ENCODE data around the gene ZEB2.

The ZEB2 gene

DNA sequence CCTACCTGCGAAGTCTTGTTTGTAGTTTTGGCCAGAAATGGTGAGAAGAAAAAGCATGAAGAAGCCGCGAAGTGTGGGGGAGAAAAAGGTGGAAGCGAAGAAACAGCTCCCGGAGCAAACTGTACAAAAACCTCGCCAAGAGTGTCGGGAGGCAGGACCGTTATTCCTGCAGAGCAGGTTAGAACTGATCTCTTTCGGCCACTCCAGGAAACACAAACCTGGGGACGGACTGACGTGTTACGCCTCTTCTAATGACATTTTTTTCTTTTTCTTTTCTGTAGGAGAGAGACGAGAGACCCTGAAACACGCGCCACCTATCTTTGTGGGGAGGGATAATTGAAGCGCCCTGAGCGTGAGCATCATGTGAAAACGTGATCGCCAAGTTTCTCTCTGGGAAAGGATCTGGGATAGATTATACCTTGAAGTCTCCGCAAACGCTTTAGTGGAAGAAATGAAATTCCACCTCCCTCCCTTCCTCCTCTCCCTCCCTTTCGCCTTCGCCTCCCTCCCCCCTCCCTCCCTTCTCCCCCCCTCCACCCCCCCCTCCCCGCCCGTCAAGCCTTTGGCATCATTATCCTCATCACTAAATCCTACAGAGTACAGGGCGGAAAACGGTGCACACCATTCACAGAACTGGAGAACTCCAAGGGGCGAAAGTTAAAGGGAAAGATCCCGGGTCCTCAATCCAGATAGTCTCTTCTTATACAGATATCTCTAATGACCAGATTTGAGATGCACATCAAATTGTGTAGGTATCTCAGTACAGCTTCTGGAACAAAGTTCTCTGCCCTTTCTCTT lies at the start of gene ZEB2:
TSS of gene ZEB2 (minus strand) at position 186 of the 798 bp plus-strand sequence. CDS start 2,769 bp downstream, outside the sequence.
- DNase-seq: peak; percentile 84

DNA sequence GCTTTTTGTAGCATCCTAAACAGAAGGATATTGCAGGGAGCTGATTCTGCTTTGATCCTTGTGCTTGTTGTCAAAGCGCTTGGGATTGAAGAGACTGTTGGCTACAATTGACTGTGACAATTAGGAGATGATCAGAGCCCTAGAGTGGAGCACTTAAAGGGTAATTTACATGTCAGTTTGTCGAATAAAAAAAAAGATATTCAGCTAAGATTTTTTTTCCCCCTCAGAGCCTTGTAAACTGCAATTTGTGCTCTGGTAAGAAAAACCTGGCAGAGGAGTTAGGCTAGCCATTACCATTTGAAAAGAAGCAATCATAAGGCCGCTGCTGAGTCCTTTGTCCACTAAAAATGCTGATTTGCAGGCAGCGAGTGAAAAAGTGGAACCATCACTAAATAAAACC lies 47.8 kb upstream of the ZEB2 start:
- no peak for DNase-seq

DNA sequence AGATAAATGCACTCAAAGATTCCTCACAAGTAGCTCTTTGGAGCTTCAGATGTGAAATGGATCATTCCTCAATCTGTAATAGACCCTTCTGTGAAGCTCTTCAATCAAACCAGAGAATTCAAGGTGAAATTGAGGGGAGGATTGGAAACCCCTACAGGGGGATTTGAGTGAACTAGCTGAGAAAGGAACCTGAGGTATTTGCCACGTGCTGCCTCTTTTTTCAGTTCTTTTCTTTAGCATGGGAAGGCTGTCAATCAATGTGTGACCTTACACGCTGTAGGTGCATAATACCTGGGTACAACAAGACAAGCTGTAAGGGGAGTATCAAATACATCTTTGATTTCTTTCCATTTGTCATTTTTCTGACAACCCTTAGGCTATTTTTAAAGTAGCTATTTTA lies 46.5 kb upstream of the ZEB2 start:
- DNase-seq: no peak

DNA sequence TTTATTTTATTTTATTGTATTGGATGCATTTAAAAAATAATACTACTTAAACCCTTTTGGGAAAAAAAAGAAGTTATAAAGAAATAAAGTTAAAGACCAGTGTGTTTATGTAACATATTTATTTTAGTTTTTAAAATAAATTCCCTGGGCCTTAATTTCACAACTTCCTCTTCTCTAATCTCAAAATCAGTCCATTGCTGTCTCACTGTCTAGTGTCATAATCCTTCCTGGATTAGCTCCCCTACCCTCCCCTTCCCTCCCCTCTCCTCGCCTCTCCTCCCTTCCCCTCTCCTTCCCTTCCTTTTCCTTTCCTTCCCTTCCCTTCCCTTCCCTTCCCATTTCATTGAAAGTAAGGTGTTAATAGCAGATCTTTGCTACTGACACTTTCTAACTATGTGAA lies 40.3 kb upstream of the ZEB2 start:
- DNase-seq: peak; percentile 47

DNA sequence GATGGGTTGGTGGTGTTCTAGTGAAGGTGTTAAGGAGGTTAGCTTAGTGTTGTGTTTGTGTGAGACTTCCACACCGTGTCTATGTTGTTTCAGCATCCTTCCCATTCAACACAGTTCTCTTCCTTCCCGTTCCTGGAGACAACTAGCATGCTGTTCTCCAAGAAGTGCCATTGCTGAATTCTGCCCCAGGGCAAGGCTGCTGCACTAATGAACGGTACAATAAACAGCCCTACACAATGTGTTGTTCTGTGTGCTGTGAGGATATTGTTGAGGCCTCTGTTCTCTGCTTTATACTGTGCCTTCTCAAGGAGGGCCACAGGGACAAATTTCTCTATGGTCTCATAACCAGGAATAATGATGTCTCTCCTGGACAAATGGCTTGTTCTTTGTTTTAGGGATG lies 39.8 kb upstream of the ZEB2 start:
- no peak for DNase-seq

DNA sequence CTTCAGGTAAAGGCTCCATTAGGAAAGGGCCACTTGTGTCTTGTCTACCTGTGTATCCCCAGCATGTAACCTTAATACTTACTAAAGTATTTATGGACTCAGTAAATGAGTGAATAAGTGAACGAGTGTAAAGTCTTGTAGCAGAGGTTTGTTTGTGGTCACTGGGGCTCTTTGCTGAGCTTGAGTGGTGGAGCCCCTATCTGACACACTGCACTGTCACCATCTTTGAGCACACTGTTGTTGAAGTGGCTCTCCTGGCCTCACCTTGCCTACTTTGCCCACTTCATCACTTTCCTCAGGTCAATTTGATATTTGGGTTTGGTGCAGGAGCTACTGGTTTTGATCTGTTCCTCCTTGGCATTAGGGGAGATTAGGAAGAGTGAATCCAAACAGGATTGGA lies 39.3 kb upstream of the ZEB2 start:
- no peak for DNase-seq

DNA sequence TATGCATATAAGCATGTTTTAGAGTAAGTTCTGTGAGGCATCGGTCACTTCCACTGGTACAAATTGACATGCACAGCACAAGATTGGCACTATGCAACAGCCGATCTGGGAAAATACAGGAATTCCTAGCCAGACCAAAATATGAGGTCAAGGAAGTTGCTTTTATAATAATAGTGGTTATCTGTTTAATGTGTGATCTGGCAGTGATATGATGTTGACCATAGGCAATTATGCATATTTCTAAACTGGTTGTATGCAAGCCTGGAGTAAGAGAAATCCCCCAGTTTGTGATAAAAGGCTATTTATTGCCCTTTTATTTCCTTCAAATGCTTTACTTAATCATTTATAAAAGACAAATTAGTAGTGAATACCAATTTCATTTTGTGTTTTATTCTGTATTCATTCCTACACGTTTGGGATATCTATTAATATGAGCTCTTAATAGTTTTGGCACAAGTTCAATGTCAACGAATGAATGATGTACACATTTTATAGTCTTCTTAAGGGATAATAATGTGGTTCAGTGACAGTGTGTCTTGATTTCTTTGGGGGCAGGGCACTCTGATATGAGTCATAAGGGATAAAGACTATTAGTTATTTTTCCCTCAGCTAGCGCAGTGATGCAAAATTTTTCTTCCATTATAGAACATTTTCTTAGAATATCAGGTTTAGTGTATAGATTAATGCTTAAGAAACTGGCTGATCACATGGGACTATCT lies 34.7 kb upstream of the ZEB2 start:
- DNase-seq: no peak

DNA sequence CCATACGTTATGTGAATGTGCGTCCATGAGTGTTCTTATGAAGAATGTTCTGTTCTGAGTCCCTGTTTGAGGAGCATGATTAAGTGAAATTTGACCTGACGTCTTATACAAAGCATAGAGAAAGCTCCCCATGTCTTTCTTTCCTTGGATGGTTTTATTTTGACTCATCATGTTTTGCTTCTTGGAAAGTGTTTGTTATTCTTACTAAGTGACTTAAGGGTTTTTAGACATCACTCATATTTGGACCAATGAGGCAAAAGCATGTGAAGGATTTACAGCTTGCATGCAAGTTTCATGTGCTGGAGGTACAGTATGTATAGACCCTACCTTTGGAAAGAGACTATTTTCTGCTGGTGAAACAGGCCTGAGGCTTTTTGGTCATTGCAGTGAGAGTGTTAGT lies 33.5 kb upstream of the ZEB2 start:
- DNase-seq: no peak

DNA sequence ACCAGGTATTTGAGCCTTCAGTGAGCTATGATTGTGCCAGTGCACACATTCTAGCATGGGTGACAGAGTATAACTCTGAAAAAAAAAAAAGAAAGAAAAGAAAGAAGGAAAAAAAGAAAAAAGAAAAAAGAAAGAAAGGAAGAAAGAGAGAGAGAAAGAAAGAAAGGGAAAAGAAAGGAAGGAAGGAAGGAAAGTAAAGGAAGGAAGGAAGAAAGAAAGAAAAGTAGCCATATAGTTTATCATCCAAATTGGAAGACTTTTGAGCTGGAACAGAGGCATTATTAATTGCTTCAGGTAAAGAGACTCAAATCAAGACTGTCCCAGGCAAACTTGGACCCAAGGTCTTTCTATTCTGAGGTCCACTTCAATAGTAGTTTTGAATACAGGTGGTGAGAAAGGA lies 32.9 kb upstream of the ZEB2 start:
- DNase-seq: no peak

DNA sequence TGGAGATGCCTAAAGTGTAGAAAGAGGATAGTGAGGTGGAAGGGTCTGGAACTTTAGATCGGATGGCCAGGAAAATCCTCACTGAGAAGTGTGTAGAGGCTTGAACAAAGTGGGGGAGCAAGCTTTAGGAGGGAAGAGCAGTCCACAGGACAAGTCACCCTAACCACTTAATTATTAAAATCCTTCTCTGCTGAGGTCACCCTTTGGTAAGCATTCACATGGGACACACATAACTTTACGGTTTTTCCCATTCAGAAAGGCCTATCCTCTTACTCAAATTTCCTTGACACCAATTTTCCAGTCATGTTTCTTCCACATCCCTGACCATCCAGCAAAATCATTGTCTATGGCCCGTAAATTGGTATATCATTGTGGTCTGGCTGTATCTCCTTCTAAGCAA lies 31.0 kb upstream of the ZEB2 start:
- DNase-seq: no peak

DNA sequence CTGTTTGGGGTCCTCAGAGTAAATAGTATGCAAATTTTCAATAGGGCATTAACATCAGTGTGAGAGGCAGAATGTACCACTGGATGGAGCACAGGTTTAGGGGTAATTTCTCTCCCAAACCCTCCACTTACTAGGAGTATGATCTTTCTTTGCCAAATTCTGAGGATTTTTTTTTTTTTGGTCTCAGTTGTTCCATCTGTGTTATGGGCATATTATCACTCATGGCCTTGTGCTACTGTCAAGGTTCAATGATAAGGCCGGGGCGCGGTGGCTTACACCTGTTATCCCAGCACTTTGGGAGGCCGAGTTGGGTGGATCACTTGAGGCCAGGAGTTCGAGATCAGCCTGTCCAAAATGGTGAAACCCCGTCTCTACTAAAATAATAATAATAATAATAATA lies 30.2 kb upstream of the ZEB2 start:
- DNase-seq: no peak

DNA sequence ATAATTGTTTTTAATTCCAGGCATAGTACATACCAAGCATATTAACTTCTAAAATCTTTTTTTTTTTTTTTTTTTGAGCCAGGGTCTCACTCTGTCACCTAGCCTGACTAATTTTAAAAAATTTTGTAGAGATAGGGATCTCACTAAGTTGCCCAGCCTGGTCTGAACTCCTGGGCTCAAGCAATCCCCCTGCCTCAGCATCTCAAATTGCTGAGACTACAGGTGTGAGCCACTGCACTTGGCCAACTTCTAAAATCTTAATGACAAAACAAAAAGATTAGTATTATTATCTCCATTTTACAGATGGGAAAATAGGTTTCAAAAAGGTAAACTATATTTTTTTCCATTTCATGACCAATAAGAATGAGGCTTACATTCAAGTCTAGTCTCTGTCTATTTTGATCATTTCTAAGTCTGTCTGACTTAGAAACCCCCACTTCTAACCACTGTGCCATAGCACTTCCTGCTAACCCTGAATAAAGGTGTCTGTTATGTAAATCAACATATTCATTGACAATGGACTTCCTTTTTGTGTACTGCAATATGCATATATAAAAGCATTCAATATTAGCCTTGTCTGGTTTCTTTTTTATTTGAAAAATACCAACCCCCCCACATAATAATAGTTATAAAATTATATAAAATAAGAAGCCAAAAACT lies 28.7 kb upstream of the ZEB2 start:
- no peak for DNase-seq

DNA sequence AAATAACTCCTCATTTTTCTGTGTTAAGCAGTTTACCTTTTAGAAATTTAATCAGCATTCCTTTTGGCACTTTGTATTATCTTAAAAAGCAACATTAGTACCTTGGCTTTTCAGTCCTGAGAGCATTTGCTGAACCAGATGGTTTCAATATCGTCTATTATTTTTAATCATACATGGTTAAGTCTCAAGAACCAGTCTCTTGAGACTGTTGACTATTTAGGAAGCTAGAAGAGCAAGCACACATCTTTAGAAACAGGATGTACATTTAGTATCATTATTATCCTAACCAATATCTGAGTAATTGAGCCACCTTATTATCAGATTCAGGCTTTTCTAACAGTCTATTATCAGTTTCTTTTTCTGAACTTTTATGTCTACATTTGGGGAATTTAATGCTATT lies 28.2 kb upstream of the ZEB2 start:
- peak; percentile 18 for DNase-seq

DNA sequence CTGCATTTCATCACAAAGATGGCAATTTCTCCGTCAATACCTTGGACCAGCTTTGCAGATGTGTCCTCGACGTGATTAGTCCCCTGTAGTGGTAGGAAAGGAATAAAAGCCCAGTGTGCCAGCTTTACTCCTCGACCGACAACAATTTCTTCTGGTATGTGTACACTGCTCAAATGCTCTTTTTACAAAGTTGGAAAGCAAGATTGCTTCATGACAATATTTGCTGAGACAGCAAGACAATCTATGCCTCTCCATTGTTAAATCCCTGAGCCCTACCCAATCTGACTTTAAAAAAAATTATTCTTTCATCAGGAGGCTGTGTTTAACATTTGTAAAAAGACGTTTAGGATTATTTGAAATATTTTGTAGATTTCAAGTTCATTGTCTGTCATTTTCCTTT lies 27.6 kb upstream of the ZEB2 start:
- no peak for DNase-seq

DNA sequence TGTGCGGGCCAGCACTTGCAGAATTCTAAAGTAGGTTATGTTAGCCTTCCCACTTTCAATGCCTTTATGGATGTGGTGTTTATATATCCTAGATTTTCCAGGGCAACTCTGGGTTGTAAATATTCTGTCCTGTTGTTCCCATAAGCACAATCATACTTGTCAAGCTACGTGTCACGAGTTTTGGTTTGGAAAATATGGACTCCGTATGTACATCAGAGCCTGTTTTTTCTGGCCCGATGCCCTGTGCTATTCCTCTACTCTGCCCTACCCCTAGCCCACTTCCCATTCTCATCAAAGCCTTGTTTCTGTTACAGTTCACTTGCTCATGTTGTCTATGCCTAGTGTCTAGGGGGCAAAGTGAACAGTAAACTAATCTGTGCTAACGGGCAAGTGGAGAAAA lies 27.0 kb upstream of the ZEB2 start:
- DNase-seq: peak; percentile 13

DNA sequence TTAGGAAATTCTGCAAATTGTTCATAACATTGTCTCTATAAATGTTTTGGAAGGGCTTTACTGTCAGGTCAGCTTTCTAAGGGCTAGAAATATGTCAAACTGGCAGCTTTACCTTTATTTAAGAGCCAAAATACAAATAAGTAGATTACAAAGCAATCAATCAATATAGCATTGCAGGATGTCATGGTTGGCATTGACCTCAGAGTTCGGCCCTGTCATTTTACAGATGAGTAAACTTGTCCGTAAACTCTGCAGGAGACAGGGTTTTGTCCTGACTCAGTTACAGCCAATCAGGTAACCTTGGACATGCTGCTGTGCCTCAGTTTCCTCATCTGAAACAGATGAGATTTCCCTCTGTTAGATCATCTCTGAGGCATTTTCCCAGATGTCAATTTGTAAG lies 25.9 kb upstream of the ZEB2 start:
- DNase-seq: no peak

DNA sequence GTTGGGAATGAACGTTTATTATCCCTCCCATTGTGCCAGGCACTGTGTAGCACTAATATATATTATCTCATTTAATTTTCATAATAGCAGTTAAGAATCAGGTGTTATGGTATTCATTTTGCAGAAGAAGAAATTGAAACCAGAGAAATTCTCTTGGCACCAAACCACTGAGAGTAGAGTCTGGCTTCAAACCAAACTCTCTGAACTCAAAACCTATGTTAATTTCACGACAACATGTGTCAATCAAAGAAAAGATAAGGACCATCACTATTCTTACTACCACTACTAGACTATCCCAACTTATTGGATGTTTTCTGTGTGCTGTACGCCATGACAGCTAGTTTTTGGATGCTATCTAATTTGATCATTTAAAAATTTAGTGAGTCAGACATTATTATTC lies 24.1 kb upstream of the ZEB2 start:
- DNase-seq: no peak

DNA sequence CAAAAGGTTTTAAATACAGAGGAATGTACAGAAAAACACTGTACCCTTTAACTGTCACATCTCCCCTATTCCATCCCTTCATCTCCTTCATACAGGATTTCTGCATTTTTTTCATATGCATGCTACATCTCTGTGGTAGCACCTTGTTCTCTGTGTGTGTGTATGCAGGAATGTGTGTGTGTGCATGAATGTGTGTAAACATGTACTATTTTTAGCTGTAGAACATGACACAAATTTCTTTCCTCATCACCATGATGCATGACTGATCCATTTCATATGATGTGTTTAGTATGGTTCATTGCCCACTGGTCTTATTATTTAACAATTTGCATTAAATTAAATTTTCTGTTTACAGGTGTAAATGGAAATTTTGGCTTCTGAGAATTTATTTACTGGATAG lies 21.5 kb upstream of the ZEB2 start:
- no peak for DNase-seq

DNA sequence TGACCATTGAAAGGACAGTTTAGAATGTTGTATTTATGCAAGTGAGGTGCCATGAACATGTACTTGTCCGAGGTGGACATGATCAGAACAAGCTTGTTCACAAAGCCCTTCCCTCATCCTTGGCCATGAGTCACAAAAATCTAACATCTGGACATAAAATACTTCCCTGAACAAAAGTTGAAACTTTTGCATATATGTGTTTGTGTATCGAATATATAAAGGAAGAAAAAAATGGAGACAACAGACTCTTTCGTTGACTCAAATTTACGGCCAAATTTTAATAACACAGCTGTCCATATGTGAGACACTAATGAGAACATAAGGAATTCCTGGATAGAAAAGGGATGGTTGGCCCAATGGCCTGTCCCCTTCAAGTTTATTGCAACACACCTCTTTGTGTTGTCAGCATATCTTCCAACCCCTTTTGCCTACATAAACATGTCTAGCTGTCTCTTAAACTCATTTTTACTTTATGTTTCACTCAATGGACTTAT lies 19.4 kb upstream of the ZEB2 start:
- no peak for DNase-seq

DNA sequence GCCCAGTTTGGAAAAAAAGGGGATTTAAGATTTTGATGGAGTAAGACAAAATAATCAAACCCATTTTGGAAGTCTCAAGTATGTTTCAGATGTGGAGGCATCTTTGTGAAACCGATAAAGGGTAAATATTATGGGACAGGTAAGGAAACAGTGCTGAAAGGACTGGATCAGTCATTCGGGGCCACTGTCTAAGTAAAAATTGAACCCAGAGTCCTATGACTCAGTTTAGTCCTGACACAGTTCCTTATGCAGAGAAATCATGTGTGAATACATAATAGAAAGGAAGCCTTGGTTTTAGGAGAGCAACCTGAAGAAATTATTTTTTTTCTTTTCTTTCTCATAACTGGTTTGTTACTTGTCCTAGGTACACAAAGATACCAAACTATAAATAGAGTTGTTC lies 15.4 kb upstream of the ZEB2 start:
- DNase-seq: no peak

DNA sequence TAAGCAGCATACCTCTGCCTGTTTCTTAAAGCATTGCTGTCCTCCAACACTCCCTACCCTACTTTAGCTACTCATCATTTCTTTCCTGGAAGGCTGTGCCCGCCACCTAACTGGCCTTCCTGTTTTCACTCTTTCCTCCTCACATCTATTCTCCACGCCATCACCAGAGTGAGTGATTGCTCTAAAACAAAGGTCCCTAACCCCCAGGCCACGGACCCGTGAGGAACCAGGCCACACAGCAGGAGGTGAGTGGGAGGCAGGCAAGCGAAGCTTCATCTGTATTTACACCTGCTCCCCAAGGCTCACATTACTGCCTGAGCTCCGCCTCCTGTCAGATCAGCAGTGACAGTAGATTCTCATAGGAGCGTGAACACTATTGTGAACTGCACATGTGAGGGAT lies 13.3 kb upstream of the ZEB2 start:
- no peak for DNase-seq

DNA sequence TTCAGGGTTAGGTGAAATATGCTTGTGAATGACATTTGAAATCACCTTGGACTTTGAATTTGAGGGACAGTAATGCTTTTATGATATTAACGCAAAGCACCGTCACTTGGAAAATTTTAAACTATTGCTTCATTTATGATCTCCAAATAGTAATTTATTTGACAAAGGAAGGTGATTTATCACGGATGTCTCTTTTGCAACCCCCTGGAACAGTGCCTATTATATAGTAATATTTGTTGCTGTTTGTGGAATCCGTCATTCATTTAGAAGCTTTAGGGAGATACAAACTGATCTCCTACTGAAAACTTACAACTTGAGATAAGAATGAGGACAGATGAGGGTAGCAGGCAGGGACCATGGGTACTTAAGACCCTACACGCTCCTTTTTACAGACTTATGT lies 10.7 kb upstream of the ZEB2 start:
- no peak for DNase-seq

DNA sequence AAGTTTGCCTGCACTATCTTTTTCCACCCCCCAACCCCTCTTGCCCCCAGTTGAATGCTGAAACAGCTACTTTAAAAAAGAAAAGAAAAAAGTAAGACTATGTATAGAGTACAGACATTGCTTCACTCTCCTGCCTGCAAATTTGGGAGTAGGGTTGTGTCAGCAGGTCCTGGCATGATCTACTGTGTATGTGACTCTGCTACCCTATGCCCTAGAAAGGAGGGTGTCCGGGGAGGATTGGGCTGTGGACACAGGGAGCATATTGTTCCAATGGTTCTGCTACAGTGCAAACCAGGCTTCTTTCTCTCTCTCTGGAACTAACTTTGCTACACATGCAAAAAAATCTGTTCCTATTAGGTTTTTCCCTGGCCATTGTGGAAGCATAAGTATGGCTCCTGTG lies 9.9 kb upstream of the ZEB2 start:
- DNase-seq: no peak

DNA sequence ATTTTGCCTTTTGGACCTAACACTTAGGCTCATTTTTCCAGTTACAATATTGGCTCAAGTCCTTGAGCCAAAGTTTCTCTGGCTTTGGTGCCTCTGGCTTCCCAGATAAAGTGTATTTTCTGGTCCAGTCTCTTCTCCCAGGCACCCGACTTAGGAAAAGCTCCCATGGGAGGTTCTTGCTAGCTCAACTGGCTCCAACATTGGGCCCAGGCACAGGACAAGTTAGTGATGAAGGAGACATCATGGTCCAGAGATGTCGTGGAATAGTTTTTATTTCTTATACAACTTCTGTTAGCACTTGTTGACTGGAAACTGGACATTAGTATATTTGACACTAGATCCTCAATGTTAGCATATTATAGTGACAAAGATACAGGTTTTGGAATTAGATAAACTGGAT lies 8.2 kb upstream of the ZEB2 start:
- no peak for DNase-seq
